ENCODE data around the gene PSMB3.

PSMB3 gene

DNA sequence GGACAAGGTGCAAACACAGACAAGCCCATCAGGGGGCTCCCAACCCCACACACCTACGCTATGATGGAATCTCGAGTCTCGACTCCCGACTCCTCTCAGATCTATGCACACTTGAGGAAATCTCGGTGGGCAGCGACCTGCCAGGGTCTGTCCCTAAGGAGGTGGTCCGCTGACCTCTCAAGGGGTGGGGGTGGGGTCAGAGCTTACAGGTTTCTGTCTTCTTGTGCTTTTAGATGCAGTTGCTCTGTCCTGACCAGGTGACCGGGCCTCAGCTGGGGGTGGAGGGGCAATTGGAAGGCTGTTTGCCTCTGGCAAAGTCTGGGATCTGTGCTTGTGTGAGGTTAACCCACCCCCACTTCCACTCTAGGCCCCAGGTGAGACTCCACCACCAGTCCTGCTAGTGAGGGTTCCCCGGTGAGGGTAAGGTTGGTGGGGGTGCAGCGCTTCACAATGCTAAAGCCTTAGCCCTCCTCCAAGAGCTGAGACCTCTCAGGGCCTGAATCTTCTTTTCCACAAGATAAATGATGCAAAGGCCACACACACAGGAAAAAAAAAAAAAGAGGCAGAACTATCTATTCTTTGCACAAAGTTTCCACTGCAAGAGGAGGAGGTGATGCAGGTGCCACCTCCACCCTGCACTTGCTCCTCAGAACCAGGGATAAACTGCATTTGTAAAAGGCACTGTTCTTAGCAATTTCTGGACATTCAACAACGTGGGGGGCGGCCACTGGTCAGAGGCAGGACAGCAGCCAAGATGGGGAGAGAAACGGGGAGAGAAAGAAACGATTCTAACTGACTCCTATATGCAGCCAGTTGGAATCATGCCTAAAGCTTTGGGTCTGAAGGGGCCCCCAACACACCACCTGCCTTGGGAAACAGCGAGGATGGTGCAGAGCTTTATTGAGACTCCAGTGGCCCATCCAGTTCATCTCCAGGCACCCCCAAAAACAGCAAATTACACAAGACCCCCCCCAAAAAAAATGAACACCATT lies 18.3 kb upstream of the PSMB3 start:
- DNase-seq, result no peak

DNA sequence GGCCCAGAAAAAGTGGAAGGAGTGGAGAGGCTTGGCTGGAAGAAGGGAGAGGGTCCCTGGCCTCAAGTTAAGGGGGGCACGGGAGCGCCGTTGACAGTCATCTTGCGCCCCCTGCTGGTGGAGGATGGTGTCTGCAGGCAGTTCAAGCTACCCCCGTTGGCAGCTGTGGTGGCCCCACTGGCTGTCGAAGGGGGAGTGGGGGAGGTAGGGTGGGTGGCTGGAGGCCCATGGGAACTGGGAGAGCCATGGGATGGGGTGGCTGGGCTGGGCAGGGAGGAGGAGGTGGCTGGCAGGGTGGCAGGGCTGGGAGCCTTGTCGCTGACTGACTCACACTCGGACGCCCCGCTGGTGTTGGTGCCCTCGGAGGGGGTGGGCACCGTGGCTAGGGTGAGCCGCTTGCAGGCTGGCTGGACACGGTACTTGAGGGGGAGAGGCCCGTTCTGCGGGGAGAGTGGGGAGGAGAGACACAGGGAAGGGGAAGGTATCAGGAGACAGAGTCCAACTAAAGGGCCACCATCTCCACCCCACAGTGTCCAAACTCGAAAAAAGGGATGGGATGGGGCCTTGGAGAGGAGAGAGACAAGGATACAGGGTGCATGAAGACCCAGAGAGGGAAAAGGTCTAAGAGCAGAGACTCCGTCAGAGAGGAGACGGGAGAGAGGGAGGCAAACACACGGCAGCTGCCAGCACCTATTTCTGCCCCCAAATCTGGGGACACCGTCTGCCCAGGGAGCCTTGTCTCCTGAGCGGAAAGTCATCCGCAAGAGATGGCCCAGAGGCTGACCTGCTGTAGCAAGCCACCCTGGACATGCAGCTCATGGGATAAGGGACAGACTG lies 17.2 kb upstream of the PSMB3 start:
- peak in 1 of 2 donors; percentile 56 for DNase-seq

DNA sequence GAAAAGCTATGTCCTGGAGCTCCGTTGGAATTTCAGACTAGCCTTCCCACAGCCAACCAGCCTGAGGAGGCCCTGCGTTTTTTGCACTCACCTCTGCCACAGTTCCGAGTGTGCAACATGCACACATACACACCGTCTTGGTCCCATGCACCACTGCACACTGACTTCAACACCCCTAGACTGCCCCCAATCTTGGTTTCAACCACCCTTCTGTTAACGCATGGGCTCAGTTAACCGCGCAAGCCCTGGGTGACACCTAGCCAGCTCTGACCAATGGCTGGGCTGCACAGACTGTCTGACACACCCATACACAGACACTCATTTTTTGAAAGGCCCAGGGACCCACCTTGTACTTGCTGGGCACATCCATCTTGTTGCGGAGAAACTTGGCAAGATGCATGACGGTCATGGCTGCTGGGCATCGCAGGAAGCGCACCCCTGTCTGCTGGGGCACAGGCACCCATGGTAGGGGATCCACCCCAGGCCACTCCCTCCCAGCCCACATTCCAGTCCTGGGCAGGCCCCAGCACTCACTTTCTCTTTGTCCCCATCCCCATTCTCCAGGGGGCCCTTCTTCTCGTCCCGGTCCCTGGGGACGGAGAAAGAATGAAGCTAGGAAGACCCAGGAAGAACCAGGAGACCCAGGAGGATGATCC lies 14.4 kb upstream of the PSMB3 start:
- no peak for DNase-seq

DNA sequence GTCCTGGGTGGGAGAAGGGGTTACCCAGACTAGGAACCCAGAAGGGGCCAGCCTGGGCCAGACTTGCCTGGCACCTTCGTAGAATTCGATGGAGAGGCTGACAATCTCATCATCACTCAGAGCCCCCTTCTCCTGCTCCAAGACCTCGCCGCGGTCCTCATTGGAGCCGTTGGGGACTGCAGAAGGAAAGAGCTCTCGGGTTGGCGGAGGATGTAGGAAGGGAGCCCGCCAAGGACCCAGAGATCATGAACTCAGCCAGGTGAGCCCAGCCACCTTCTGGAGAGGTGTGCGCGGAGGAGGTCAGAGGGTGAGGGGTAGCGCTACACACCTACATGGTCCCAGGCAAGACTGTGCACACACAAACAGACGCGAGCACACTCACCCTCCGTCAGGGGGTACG lies 13.9 kb upstream of the PSMB3 start:
- no peak for DNase-seq

DNA sequence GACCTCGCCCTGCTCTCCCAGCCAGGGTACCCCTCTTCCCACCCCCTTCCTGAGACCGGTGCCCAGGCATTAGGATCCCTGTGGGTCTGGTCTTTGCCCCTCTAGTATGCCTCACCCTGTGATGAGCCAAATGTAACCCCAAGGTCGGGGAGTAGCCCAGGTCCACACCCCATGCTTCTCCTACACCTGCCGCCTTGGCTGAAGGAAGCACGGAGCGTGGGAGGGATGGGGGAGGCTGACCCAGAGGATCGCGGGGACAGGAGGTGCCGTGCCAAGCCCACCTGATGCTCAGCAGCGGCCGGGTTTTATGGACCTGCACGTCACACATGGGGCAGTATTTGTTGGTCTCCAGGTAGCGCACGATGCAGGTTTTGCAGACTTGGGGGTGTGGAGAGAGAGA lies 13.2 kb upstream of the PSMB3 start:
- no peak for DNase-seq

DNA sequence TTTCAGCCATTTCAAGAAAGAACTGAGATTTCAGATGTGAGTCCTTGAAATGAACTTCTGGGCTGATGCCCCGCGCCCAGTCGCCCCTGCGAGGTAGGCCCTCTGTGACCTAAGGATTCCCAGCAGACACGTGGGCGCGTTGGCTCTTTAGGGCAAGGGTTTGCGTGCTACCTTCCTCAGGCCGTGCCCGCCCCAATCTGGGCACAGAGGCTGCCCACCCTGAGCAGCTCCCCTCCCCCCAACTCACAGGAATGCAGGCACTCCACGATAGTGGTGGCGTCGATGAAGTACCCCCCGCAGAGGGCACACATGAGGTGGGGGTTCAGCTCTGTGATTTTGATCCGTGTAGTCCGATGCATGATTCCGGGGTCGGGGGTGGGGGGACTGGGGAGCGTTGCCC lies 12.5 kb upstream of the PSMB3 start:
- no peak for DNase-seq

DNA sequence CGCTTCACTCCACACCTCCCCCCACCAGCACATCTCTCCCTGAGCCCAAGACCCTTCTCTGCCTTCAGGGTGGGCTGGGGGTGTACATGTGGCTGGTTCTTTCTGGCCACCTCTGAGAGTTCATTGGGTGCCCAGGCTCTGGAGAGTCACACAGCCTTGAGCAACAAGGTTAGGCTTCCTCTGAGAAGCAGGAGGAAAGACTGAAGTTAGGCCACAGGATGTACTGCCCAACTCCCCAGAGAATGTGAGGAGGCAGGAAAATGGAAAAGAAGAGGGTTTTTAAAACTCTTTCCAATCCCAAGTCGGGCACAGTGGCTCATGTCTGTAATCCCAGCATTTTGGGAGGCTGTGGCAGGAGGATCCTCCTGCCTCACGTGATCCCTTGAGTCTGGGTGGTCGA lies 11.7 kb upstream of the PSMB3 start:
- DNase-seq, result no peak

DNA sequence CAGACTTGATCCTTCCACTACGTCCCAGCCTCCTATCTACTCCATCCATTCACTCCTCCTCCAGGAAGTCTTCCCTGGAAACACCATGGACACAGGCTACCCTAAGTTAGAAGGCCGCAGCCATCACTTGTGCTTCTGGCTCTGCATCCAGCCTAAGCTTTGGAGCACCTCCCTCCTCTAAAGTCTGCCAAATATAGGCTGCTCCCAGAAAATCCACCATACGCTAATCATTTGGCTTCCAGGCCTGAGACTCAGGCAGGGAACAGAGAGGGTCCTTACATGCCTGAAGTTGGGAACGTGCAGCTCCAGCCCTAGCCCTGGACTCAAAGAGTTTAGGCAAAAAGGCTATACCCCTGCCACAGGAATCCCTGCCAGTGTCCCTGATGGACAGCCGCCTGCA lies 11.1 kb upstream of the PSMB3 start:
- no peak for DNase-seq

DNA sequence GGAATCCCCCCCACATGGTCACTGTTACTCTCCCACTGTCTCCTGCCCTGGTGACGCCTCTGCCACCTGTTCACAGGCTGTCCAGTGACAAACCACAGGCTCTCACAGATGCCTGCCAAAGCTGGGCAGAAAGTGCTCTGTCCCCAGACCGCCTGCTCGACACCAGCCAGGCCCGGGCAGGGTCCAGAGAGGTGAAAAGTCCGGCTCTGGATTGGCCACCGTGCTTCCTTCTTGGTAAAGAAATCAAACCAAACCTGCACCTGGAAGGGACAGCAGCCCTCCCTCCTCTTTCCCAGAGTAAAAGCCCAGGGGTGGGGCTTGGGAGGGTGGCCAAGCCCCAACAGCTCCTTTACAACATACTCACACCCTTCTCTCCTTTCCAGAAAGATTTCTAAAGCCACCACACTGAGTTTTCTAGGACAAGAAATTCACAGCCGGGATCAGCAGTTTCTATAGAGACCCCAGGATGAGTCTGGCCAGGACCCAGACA lies 10.6 kb upstream of the PSMB3 start:
- no peak for DNase-seq

DNA sequence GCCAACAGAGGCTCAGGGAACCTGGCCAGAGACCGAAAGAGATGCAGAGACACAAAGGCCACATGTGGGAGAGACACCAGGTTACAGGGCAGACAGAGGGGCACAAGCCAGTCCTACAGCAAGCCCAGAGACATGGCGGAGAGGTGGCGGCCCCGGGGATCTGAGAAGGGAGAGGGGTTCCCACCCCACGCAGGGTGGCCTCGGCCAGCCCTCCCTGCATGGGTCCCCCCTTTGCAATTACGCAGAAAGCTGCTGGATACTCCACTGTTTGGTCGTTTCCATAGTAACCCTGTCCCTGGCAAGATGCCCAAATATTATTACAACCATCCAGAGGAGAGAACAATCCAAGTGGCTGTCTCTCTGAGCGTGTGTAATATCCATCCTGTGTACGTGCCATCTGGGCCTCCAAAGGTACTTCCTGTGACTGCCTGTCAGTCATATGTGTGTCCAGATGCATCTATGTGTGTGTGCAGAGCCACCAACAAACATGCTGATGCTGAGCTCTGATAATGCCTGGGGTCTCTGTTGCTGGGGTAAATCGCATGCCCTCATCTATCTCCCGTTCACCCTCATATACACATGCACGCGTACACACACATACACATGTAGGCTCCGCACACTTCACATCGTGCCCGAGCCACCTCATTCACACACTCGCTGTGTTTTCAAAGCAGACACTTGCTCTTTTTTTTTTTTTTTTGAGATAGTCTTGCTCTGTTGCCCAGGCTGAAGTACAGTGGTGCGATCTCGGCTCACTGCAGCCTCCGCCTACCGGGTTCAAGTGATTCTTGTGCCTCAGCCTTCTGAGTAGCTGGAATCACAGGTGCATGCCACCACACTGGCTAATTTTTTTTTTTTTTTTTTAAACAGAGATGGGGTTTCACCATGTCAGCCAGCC lies 9.9 kb upstream of the PSMB3 start:
- DNase-seq, result peak in 1 of 2 donors; percentile 31

DNA sequence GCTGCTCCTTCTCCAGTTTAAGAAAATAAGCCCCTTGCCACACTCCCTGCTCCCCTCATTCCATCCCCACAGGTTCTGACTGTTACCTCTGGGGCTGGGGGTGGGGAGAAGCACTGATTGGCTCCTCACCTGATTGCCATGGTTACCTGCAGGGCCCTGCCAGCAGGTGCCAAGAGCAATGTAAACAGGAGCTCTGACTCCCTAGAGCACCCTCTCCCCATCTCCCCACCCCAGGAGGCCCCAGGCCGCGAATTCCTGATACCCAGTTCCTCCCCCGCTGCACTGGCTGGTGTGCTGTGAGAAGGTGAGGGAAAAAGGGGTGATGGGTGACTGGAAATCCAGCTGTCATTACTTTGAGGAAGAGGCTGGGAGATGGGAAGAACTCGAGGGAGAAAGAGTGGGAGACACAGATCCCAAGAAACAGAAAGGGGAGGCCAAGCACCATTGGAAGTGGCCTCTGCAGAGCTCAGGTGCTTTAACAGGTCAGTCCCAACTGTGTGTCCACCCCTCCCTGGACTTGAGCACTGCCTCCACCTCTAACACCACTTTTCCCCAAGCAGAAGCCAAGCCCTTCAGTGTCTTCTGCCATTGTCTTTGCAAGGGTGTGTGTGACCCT lies 8.9 kb upstream of the PSMB3 start:
- DNase-seq, result no peak

DNA sequence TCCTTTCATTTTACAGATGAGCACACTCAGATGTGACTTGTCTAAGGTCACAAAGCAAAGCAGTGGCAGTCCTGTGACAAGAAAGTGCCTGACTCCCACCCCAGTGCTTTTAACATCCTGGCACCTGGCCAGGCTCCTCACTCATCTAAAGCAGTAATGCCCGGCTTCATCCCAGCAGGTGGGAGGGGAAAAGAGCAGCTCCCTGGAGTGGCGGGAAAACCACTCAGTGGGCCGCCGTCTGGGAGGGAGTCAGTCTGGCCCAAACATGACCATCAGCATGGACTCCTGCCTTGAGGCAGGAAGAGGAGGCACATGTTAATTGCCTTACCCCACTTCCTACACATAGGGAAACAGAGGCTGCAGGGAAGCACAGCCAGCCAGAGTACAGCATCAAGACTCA lies 7.0 kb upstream of the PSMB3 start:
- no peak for DNase-seq

DNA sequence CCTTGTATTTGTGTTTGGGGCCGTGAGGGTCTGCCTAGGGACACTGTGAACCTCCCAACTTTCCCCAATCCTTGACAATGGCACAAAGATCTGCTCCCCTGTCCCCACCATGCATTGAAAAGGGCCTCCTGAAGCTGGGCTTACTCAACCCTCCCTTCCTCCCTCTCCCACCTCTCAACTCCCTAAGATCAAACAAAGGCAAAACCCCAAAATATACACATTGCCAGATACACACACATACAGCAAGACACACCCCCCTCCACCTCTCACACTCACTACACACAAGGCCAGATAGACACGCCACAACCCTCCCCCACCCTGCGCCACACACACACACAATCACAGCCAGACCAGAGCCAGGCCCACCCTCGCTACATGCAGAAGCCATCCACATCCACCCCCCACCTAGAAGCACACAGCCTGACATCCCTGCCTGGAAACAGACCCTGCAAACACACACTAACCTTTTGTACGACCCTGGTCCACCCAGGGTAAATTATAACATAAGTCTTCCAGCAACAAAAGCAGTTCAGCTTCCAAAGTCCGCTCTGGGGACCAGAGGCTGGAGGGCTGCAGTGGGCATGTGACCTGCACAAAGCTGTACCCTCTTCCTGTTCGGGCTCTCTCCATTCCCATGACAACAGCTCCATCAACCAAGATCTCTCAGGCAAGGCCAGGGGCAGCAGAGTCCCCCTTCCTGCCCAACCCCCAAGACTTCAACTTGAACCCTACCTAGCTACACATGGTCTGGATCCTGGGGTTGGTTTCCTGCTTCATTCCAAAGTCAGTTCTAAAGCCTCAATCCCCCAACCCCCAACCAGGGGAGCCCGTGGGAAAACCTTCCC lies 6.3 kb upstream of the PSMB3 start:
- no peak for DNase-seq

DNA sequence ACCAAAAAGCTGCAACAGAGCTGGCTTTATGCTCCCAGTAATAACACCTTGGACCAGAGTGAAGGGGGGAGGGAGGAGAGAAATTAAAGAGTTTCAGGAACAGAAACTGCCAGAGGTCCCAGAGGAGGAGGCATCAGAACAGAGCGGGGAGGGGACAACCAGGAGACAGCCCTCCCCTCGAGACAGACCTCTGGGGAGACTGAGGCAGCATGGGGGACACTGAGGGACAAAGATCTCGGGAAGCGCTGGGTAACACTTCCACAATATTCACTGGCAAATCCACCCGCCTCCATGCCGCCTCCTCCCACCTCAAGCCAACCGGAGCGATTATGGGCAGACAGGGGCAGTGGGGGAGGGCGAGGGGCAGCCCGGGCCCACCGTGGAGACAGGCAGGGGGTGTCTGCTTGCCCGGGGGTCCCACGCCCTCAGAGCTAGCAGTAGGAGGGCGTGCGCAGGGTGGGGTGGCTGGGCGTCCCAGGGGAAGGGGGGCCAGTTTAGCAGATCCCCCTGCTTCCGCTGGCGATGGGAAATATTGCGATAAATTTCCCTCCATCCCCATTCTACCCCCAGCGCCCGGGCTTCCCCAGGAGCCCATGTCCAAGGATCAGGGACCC lies 5.6 kb upstream of the PSMB3 start:
- DNase-seq, result no peak

DNA sequence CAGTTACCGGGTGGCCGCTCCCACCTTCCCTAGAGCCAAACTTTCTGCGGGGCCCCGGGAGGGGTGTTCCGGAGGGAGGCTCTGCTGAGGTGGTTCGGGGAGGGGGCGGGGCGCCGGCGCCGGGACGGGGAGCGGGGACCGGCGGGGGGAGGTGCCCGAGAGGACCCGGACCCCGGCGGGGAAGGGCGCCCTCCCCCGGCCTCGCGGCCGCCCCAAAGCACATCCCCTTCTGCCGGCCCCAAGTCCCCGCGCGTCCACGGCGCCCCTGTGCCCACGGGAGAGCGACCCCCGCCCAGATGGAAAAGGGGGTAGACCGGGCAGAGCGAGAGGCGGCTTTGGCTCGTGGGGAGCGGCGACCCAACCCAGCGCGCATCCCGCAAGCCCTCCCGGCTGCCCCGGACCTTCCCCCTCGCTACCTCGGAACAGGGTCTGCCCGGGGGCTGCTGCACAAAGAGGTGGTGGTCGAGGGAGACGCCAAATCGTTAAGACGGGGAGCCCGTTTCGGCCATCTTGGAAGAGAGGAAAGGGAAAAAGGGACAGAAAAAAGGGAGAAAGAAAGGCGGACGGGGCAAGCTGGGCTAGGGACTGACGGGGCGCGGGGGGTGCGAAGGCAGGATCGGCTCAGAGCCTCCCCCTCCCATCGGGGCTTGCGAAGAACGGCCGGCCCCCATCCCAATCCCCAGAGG lies 4.9 kb upstream of the PSMB3 start:
- DNase-seq, result no peak

DNA sequence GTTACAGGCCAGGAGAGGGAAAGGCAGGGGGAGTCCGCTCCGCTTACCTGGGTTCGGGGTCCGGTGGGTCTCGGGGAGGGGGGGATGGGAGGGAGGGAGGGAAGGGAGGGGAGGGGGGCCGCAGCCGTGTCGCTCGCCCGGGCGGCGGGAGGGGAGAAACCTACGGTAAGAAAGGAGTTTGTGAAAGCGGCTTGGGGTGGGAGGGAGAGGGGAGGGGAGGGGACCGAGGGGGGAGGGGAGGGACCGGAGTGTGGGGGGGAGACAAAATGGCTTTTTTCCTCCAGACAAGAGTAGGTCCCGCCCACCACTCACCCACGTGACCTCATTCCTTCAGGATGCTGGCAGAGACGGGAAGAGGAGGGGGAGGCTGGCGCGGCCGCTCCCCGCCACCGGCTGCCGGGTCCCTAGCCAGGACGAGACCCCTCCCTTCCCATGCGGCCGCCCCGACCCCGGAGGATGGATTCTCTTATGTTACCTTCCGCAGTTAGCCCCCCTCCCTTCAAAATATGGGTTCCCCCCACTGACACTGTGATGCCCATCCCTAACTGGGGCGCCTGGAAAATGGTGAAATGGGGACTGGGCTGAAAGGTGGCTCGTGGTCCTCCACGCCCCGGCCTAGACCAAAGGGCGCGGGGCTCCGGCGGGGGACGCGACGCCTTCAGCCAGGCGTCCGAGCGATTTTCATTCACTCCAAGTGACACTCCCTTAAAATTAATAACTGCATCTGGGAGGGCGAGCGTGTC lies 4.2 kb upstream of the PSMB3 start, which contains the start of gene PCGF2:
TSS of gene PCGF2 (minus strand) at position 188 of the 743 bp plus-strand sequence. CDS start 7,934 bp downstream, outside the sequence.
- no peak for DNase-seq

DNA sequence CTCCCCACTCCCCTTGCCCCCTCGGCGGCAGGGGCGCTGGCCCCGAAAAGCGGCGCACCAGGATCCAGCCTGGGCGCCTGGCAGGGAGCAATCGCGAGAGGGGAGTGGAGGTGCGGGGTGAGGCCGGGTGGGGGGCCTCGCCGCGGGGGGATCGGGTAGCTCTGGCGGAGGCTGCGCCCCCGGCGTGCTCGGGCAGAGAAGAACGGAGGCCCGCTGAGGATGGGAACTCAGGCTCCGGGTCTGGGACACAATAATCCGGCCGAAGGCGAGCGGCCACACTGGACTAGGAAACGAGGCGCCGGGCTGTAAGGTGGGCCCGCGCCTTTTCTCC lies 3.7 kb upstream of the PSMB3 start:
- no peak for DNase-seq

DNA sequence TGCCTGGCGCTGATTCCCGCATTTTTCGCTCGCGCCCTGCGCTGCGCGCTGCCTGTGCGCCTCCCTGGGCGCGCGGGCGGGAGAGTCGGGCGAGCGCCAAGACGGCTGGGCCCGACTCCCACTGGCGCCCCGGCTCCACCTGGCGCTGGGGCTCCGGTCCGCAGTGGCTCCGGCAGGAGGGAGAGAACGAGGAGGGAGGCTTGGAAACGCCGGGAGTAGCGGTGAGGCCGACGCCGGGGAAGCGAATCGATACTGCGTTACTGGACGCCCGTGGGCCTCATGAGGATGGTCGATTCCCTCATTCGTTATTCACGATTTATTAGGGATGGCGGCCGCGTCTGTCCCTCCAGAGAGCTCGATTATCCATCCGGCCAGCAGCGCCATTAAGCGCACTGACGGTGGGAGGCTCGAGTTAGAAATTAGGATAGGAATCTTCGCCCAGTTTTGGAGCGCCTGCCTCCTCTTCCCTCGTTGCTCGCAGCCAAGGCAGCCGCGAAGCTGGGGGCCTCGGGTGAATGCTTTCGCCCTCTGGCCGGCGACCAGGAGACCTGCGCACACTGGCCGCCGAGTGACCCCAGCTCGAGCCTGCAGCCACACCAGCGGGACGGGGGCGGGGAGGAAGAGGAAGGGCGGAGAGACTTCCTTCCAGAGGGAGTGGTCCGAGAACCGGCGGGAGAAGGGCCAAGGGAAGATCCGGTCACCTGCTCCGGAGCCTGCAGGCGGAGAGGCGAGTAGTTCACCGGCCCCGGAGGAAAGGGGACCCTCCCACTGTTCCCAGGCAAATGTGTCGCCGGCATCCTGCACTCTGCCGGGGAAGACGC lies 3.1 kb upstream of the PSMB3 start:
- peak; percentile 83 for DNase-seq

Data from inflammatory macrophage (primary cell).